ENCODE measurements around the gene CD69.

Gene CD69

GRCh38 chr12:9779209-9779608, 18.5 kb upstream of the CD69 start:
- peak; percentile 29 for DNase-seq

GRCh38 chr12:9776781-9777180, 16.1 kb upstream of the CD69 start:
- no peak for DNase-seq

GRCh38 chr12:9773216-9773877, 12.6 kb upstream of the CD69 start:
- no peak for DNase-seq

- DNase-seq = peak; percentile 59
These were observed 2.3 kb upstream of the CD69 start for GRCh38 chr12:9763025-9763424.

GRCh38 chr12:9762369-9762768, 1.7 kb upstream of the CD69 start:
- no peak for DNase-seq

GRCh38 chr12:9761419-9761781, 699 bp upstream of the CD69 start:
- DNase-seq = peak; percentile 70

- DNase-seq = no peak
These were observed 581 bp downstream of the CD69 start for GRCh38 chr12:9760120-9760519.

- DNase-seq = no peak
These were observed 1.0 kb downstream of the CD69 start for GRCh38 chr12:9759694-9760093.

- no peak for DNase-seq
These were observed 2.6 kb downstream of the CD69 start for GRCh38 chr12:9758119-9758518.

- no peak for DNase-seq
These were observed 3.2 kb downstream of the CD69 start for GRCh38 chr12:9757433-9758025.

GRCh38 chr12:9756706-9757105, 4.0 kb downstream of the CD69 start:
- DNase-seq = no peak

GRCh38 chr12:9756170-9756569, 4.5 kb downstream of the CD69 start:
- DNase-seq = no peak

- no peak for DNase-seq
These were observed 5.1 kb downstream of the CD69 start for GRCh38 chr12:9755567-9755966.

- no peak for DNase-seq
These were observed 5.7 kb downstream of the CD69 start for GRCh38 chr12:9755035-9755434.

- no peak for DNase-seq
These were observed 6.4 kb downstream of the CD69 start for GRCh38 chr12:9754099-9754927.

GRCh38 chr12:9753498-9753897, 7.2 kb downstream of the CD69 start:
- no peak for DNase-seq

GRCh38 chr12:9753073-9753472, 7.6 kb downstream of the CD69 start:
- DNase-seq = no peak

- DNase-seq = no peak
These were observed 8.4 kb downstream of the CD69 start for GRCh38 chr12:9752145-9752933.

GRCh38 chr12:9751204-9752144, 9.2 kb downstream of the CD69 start:
- DNase-seq = peak; percentile 65

GRCh38 chr12:9750276-9751203, 10.2 kb downstream of the CD69 start:
- peak; percentile 83 for DNase-seq

GRCh38 chr12:9749640-9750039, 11.1 kb downstream of the CD69 start:
- DNase-seq = no peak

All from suppressor macrophage treated with lipopolysaccharide for 4 hours (primary cell).